ENCODE results near the gene ISCA2. TPM values are rescaled to one million over a fixed set of nuclear protein-coding genes. Genes with fewer than 3 reads are reported as not detected.

ISCA2 gene
- total RNA-seq, 2 experiments from 2014 or later, result 38.4 to 50.0 TPM

- H3K9me2 ChIP-seq (ENCODE audit: insufficient read depth, low read length), result no peaks in the 10 kb centered on the region
- no peak overlapping the region for H3K4me3 ChIP-seq (ENCODE audit: low read depth, low read length, poor library complexity, severe bottlenecking)
- no peaks in the 10 kb centered on the region for H3K79me2 ChIP-seq (ENCODE audit: insufficient read depth, low read depth, low read length)
- BruUV-seq (replicated peaks), result no TSS peak
- peak; percentile 47 for DNase-seq (ENCODE audit: low spot score)
- H3K36me3 ChIP-seq (ENCODE audit: insufficient read depth, low read length), result no peaks in the 10 kb centered on the region
- H3K4me2 ChIP-seq (ENCODE audit: low read length), result no peak overlapping the region
- H3K27ac ChIP-seq (ENCODE audit: low read depth, low read length, poor library complexity, severe bottlenecking), result no peak overlapping the region
- H3K4me1 ChIP-seq (ENCODE audit: insufficient read depth, low read length, poor library complexity, severe bottlenecking), result peaks cover 25% of the 10 kb centered on the region
- no peaks in the 10 kb centered on the region for H4K20me1 ChIP-seq (ENCODE audit: insufficient read depth, low read length)
- TF ChIP-seq EZH2phosphoT487 (IDR thresholded peaks at IDR 0.05; ENCODE audit: borderline replicate concordance, low read depth, low read length) (no peak), CTCF (conservative IDR thresholded peaks at IDR 0.05; ENCODE audit: low read length) (no peak)
- H2AFZ ChIP-seq (ENCODE audit: low read length), result no peak overlapping the region
- intact Hi-C loops (cut with micrococcal nuclease; ENCODE audit: unreplicated experiment), result no loop called here
- ChIA-PET POLR2A (interaction anchor here (0.7 to 1.5 kb wide), 3 partner anchors 11 to 152 kb away, joined by 3 to 4 read pairs (median 4); no protein-coding TSS in a partner anchor), CTCF (ENCODE audit: unreplicated experiment) (interaction anchor here (1.1 kb wide), 1 partner anchor 14 kb away, joined by 3 read pairs; no protein-coding TSS in a partner anchor)
- no peaks in the 10 kb centered on the region for H3K9me3 ChIP-seq (ENCODE audit: low read length)
Observed at GRCh38 chr14:74488786-74489397, 4.7 kb upstream of the ISCA2 start.

- peaks cover 38% of the 10 kb centered on the region for H3K4me1 ChIP-seq (ENCODE audit: insufficient read depth, low read length, poor library complexity, severe bottlenecking)
- H3K9me3 ChIP-seq (ENCODE audit: low read length), result no peaks in the 10 kb centered on the region
- no peaks in the 10 kb centered on the region for H3K9me2 ChIP-seq (ENCODE audit: insufficient read depth, low read length)
- no peak overlapping the region for H3K27ac ChIP-seq (ENCODE audit: low read depth, low read length, poor library complexity, severe bottlenecking)
- peaks cover 4% of the 10 kb centered on the region; the same call in 1 of the 2 replicates for H3K36me3 ChIP-seq (ENCODE audit: insufficient read depth, low read length)
- peaks cover 10% of the 10 kb centered on the region; the same call in 1 of the 2 replicates for H3K79me2 ChIP-seq (ENCODE audit: insufficient read depth, low read depth, low read length)
- TF ChIP-seq EZH2phosphoT487 (IDR thresholded peaks at IDR 0.05; ENCODE audit: borderline replicate concordance, low read depth, low read length) (no peak), CTCF (conservative IDR thresholded peaks at IDR 0.05; ENCODE audit: low read length) (no peak)
- H2AFZ ChIP-seq (ENCODE audit: low read length), result no peak overlapping the region
- H4K20me1 ChIP-seq (ENCODE audit: insufficient read depth, low read length), result no peaks in the 10 kb centered on the region
- no peak overlapping the region for H3K4me3 ChIP-seq (ENCODE audit: low read depth, low read length, poor library complexity, severe bottlenecking)
- ChIA-PET POLR2A (interaction anchor here (0.8 to 1.5 kb wide), 5 partner anchors 9 to 129 kb away, joined by 3 to 6 read pairs (median 3); no protein-coding TSS in a partner anchor), CTCF (ENCODE audit: unreplicated experiment) (interaction anchor here (0.6 to 1.6 kb wide), 2 partner anchors 126 to 167 kb away, joined by 3 to 5 read pairs; no protein-coding TSS in a partner anchor)
- intact Hi-C loops (cut with micrococcal nuclease; ENCODE audit: unreplicated experiment), result loop anchor here (10.0 kb wide), 1 partner anchor 166 kb away; no protein-coding TSS in a partner anchor
- no peak for DNase-seq (ENCODE audit: low spot score)
- no peak overlapping the region for H3K4me2 ChIP-seq (ENCODE audit: low read length)
- no TSS peak for BruUV-seq (replicated peaks)
Observed at GRCh38 chr14:74490486-74490885, 3.1 kb upstream of the ISCA2 start.

All from OCI-LY7 (cell line).